HUES48 (cell line): Measurements from ENCODE around the gene TPRN.

ENCODE experiments used
- H3K27ac ChIP-seq: one replicate; pipeline ENCODE4 v1.7.0; 2013; ENCODE audit warnings: low read depth, low read length, inconsistent platforms
- H3K27me3 ChIP-seq: 2 replicates; pipeline ENCODE4 v1.6.1; 2013; ENCODE audit warnings: mild to moderate bottlenecking, low read length; ENCODE audit not compliant: control insufficient read depth, insufficient read depth
- H3K36me3 ChIP-seq: 2 replicates; pipeline ENCODE4 v1.6.1; 2013; ENCODE audit warnings: low read length; ENCODE audit not compliant: control insufficient read depth, insufficient read depth
- H3K4me1 ChIP-seq: 2 replicates; pipeline ENCODE4 v1.6.1; 2013; ENCODE audit warnings: mild to moderate bottlenecking, low read length; ENCODE audit not compliant: control insufficient read depth, insufficient read depth
- H3K4me3 ChIP-seq: 2 replicates; pipeline ENCODE4 v1.5.1; 2013; ENCODE audit warnings: mild to moderate bottlenecking, low read depth, low read length
- H3K9ac ChIP-seq: 2 replicates; pipeline ENCODE4 v1.6.1; 2013; ENCODE audit warnings: mild to moderate bottlenecking, low read depth, low read length, moderate library complexity
- H3K9me3 ChIP-seq: 2 replicates; pipeline ENCODE4 v1.6.1; 2013; ENCODE audit warnings: low read length; ENCODE audit not compliant: control insufficient read depth, insufficient read depth

TPRN gene

DNA sequence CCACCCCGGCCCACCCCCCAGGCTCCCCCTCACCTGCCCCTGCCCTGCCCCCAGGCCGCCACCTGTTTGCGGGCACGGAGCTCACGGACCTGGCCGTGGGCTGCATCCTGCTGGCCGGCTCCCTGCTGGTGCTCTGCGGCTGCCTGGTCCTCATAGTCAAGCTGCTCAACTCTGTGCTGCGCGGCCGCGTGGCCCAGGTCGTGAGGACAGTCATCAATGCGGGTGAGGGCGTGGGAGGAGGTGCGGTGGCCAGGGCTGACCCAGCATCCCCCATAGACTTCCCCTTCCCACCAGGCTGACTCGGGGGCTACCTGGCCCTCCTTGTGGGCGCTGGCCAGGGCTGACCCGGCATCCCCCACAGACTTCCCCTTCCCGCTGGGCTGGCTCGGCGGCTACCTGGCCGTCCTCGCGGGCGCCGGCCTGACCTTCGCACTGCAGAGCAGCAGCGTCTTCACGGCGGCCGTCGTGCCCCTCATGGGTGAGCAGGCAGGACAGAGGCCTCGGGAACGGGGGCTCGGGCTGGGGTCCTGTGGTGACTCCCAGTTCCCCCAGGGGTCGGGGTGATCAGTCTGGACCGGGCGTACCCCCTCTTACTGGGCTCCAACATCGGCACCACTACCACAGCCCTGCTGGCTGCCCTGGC is 33.6 kb upstream of the TPRN start:
- Histone ChIP-seq H3K4me3 (no peak overlapping the region), H3K27me3 (no peaks in the 10 kb centered on the region), H3K36me3 (no peaks in the 10 kb centered on the region), H3K4me1 (no peaks in the 10 kb centered on the region), H3K27ac (no peak overlapping the region), H3K9me3 (no peaks in the 10 kb centered on the region), H3K9ac (no peak overlapping the region)

DNA sequence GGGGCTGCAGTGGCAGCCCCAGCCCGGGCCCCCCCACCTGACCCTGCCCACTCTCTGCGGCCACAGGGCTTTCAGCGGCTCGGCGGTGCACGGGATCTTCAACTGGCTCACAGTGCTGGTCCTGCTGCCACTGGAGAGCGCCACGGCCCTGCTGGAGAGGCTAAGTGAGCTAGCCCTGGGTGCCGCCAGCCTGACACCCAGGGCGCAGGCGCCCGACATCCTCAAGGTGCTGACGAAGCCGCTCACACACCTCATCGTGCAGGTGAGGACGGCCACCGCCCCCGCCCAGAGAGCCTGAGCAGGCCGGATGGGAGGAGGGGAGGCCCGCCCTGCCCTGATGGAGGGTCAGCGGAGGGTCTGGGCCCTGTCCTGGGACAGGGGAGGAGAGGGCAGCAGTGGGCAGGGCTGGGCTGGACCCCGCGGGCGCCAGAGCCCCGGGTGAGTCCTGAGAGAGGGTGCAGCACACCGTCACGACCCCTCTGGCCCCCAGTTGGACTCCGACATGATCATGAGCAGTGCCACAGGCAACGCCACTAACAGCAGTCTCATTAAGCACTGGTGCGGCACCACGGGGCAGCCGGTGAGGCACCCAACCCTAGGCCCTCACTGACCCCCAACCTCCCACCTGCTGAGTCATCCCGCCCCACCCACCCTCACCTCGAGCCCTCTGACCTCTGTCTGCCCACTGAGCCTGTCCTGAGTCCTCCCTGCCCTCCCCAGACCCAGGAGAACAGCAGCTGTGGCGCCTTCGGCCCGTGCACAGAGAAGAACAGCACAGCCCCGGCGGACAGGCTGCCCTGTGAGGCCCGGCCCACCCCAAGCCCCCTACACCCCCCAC is 32.8 kb upstream of the TPRN start:
- H3K9me3 ChIP-seq = no peaks in the 10 kb centered on the region
- H3K9ac ChIP-seq = no peak overlapping the region
- no peak overlapping the region for H3K4me3 ChIP-seq
- H3K27me3 ChIP-seq = no peaks in the 10 kb centered on the region
- H3K27ac ChIP-seq = no peak overlapping the region
- no peaks in the 10 kb centered on the region for H3K36me3 ChIP-seq
- no peaks in the 10 kb centered on the region for H3K4me1 ChIP-seq

DNA sequence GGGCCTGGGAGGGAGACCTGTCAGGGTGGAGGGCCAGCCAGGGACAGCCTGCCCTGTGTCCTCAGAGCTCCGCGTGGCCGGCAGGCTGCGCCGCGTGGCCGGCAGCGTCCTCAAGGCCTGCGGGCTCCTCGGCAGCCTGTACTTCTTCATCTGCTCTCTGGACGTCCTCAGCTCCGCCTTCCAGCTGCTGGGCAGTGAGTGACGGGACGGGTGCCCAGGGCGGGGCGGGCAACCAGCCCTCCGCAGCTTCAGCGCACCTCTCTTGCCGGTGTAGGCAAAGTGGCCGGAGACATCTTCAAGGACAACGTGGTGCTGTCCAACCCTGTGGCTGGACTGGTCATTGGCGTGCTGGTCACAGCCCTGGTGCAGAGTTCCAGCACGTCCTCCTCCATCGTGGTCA is 32.0 kb upstream of the TPRN start:
- H3K27ac ChIP-seq = no peak overlapping the region
- no peaks in the 10 kb centered on the region for H3K27me3 ChIP-seq
- no peak overlapping the region for H3K9ac ChIP-seq
- no peaks in the 10 kb centered on the region for H3K9me3 ChIP-seq
- H3K4me1 ChIP-seq = no peaks in the 10 kb centered on the region
- no peak overlapping the region for H3K4me3 ChIP-seq
- no peaks in the 10 kb centered on the region for H3K36me3 ChIP-seq

DNA sequence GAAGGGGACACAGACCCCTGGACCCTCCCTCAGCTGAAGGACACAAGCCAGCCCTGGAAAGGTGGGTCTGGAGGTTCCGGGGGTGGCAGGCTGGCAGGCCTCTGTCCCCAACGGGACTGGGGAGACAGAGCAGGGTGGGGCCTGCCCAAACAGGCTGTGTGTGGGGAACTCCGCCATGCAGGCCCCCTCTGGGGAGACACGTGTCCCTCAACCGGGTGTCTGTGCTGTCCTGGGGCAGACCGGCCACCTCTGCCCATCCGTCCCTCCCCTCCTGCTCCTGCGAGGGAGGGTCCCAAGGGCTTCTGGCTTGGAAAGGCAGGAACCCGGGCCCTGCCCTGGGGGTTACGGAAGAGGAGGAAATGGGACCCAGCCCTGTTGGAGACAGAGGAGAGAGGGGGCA is 31.6 kb upstream of the TPRN start:
- H3K36me3 ChIP-seq = no peaks in the 10 kb centered on the region
- no peaks in the 10 kb centered on the region for H3K4me1 ChIP-seq
- no peak overlapping the region for H3K27ac ChIP-seq
- no peaks in the 10 kb centered on the region for H3K27me3 ChIP-seq
- no peaks in the 10 kb centered on the region for H3K9me3 ChIP-seq
- no peak overlapping the region for H3K9ac ChIP-seq
- H3K4me3 ChIP-seq = no peak overlapping the region

DNA sequence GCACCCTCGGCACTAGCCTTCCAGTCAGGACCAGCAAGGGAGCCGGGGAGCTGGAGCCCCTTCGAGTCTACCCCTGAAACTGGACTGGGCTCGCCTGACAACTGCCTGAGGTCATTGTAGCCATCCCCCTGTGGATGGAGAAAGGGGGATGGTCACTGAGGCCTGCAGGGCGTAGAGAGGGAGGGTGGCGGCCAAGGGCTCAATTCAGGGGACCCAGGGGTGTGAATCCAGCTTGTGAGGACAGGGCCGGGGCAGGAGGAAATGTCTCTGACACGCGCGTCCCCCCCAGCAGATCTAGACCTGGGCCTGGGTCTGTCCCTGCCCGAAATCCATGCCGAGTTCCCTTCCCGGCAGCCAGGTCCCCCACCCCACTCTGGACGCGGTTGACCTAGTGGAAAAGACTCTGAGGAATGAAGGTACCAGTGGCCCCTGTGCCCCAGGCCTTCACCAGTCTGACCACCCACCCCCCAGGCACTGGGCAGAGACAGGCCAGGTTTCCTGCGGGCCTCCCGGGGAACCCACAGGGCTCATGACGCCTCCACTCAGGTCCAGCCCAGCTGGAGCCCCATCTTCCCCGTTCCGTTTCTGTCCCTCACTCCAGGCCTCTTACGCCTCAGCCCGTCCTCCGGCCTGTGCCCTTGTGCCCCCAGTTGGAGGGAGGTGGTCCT is 31.0 kb upstream of the TPRN start:
- Histone ChIP-seq H3K4me3 (no peak overlapping the region), H3K9ac (no peak overlapping the region), H3K9me3 (no peaks in the 10 kb centered on the region), H3K27me3 (no peaks in the 10 kb centered on the region), H3K27ac (no peak overlapping the region), H3K36me3 (no peaks in the 10 kb centered on the region), H3K4me1 (no peaks in the 10 kb centered on the region)

DNA sequence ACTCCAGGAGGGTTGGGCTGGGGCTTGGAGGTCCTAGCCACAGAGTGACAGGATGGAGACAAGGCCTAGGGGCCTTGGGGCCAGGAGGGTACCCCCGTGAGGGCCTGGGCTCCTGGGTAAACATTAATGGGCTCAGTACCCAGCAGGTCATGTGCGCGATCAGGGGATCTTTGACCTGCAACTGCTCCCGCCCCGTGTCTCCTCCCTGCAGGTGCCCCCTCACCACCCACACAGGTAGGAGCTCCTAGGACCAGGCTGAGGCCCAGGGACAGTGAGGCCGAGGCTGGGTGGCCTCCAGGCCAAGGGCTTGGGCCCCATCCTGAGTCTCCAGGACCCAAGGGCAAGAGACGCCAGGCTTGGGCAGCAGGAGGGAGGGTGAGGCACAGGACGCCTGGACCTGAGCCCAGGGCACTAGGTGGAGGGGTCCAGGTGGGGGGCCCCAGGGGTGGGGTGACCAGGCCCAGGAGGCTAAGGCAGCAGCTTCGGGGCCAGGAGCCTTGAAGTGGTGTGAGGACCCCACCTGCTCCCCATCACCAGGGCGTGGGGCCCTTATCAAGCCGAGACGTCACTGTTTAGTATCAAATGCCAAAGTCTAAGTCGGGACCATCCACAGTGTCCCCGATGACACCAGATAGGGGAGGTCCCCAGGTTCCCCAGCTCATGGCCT is 30.3 kb upstream of the TPRN start, which contains the start of gene SLC34A3:
Gene SLC34A3, plus strand, starts transcription at position 197 of the 667 bp plus-strand sequence. CDS start 802 bp downstream, outside the sequence.
- Histone ChIP-seq H3K4me3 (no peak within 1 kb of the TSS), H3K27ac (no peak within 1 kb of the TSS), H3K4me1 (no peaks in the 10 kb centered on the region), H3K9me3 (no peaks in the 10 kb centered on the region), H3K9ac (no peak within 1 kb of the TSS), H3K27me3 (no peaks in the 10 kb centered on the region), H3K36me3 (no peaks in the 10 kb centered on the region)

DNA sequence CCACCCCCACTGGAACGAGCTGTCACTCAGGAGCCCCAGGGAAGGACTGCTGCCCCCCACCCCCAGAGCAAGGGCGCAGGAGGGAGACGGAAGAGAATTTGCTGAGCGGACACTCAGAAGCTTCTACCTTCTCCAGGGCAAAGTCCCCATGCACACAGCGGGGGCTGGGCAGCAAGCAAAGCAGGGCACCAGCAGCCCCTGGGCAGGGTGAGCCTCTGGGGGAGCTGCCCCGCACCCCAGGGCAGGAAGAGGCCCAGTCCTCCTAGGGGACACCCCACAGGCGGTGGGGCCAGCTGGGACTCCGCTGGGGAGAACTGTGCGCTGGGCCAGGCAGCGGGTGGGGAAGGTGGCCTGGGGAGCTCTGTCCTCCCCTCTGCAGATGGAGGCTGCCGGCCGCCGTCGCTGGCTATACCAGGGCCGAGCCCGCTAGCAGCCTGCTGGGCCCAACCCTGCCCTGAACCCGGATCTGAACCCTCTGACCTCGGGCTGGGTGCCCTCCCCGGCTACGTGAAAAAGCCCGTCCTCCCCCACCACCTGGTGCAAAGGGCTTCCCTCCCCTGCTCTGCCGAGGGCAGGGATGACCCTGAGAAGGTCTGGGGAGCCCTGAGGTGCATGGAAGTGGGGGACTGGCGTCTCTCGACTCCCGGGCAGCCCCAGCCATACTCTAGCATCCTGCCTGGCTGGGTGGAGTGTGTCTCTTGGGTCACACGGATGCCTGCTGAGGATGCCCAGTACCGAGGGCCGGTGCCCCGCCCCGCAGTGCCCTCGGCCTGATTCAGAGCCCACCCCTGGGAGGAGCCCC is 29.6 kb upstream of the TPRN start:
- no peak overlapping the region for H3K4me3 ChIP-seq
- no peaks in the 10 kb centered on the region for H3K36me3 ChIP-seq
- H3K9ac ChIP-seq = no peak overlapping the region
- H3K27me3 ChIP-seq = no peaks in the 10 kb centered on the region
- H3K9me3 ChIP-seq = no peaks in the 10 kb centered on the region
- no peaks in the 10 kb centered on the region for H3K4me1 ChIP-seq
- no peak overlapping the region for H3K27ac ChIP-seq

DNA sequence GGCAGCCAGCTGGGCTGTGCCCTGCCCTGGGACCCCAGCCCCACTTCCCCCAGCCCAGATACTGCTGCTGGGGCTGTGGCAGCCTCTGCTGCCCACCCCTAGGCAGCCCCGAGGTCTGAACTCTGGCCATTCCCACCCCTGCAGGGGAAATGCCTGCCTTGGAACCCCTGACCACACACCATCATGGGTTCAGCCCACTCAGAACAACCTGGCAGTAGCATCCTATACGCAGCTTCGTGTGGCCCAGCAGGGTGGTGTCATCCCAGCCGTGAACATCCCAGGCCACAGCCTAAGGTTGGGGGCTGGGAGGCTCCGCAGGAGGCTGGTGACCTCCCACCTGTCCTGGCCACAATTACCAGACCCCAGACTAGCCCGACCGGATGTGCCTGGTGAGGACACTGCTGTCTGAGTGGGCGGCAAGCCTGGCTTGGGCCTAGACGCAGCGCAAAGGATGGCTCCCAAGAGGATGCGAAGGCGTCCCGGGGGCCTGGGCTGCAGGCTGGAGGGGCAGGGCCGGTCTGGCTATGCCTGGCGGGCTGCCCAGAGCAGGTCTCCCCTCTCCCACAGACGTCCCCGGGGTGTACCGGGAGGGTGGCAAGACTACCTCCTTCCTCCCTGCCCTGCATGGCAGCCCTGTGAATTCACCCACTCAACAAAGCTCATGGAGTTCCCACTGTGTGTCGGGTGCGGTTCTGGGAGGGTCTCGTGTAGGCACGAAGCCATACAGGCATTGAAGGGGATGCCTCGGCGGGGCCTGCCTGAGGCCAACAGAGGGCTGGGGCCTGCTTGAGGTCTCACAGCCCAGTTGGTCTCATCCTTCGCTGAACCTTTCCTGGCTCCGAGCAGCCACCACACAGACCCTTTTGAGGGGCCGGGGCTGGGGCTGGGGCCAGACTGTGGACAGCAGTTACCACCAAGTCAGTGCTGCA is 28.7 kb upstream of the TPRN start:
- Histone ChIP-seq H3K27ac (no peak overlapping the region), H3K9me3 (no peaks in the 10 kb centered on the region), H3K27me3 (no peaks in the 10 kb centered on the region), H3K36me3 (no peaks in the 10 kb centered on the region), H3K4me1 (no peaks in the 10 kb centered on the region), H3K4me3 (no peak overlapping the region), H3K9ac (no peak overlapping the region)

DNA sequence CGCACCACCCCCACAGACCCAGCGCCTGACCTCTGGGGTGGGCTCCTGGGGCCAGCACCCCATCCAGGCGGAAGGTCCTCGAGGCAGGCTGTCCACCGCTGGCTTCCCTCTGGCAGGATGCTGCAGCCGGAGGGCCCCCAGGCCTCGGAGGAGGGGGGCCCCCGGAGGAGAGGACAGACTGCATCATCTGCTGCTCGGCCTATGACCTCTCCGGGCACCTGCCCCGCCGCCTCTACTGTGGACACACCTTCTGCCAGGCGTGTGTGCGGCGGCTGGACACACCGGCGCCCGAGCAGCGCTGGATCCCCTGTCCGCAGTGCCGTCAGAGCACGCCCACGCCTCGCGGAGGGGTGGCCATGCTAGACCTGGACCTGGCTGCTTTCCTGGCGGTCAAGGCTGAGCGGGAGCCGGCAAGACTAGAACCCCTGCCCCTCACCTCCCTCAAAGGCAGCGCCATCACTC is 28.0 kb upstream of the TPRN start:
- H3K9me3 ChIP-seq = no peaks in the 10 kb centered on the region
- H3K9ac ChIP-seq = no peak overlapping the region
- no peaks in the 10 kb centered on the region for H3K36me3 ChIP-seq
- H3K4me1 ChIP-seq = peaks cover 3% of the 10 kb centered on the region; the same call in 1 of the 2 replicates
- H3K27ac ChIP-seq = no peak overlapping the region
- H3K27me3 ChIP-seq = no peaks in the 10 kb centered on the region
- no peak overlapping the region for H3K4me3 ChIP-seq
